Fibroblast of lung (primary cell): ENCODE measurements around the gene HOXB7. TPM values are rescaled to one million over a fixed set of nuclear protein-coding genes. Genes with fewer than 3 reads are reported as not detected.

Experiments
- DNase-seq, 2 donors: peaks; one replicate each; pipeline versions ENCODE4 v3.0.0 to v3.0.0-alpha.2; 2010; ENCODE audit warnings: low read depth in 2 of 2
- H2AFZ ChIP-seq: 2 replicates; pipeline ENCODE4 v1.5.1; 2012; ENCODE audit warnings: low read length, control low read depth, inconsistent platforms
- H3K27ac ChIP-seq: 2 replicates; pipeline ENCODE4 v1.5.1; 2011; ENCODE audit warnings: low read length, control low read depth; ENCODE audit not compliant: insufficient read depth
- H3K27me3 ChIP-seq: 2 replicates; pipeline ENCODE4 v1.5.1; 2011; ENCODE audit warnings: mild to moderate bottlenecking, low read length; ENCODE audit not compliant: control insufficient read depth, insufficient read depth
- H3K36me3 ChIP-seq: 2 replicates; pipeline ENCODE4 v1.5.1; 2011; ENCODE audit warnings: low read length; ENCODE audit not compliant: control insufficient read depth, insufficient read depth
- H3K4me1 ChIP-seq: 2 replicates; pipeline ENCODE4 v1.5.1; 2011; ENCODE audit warnings: low read length; ENCODE audit not compliant: control insufficient read depth, insufficient read depth; ENCODE audit errors: extremely low read depth
- H3K4me2 ChIP-seq: 2 replicates; pipeline ENCODE4 v1.5.1; 2011; ENCODE audit warnings: low read length, control low read depth; ENCODE audit not compliant: insufficient read depth; ENCODE audit errors: extremely low read depth
- H3K4me3 ChIP-seq, 4 experiments: fragments of 200-600 bp in 1 of 4; sonication (generic) in 1 of 4; replicated peaks in 1 of 4; 2 replicates each; pipeline ENCODE4 v1.5.1; 2011 to 2016; ENCODE audit warnings: low read length in 4 of 4, low read depth in 3 of 4, mild to moderate bottlenecking in 3 of 4, control low read depth in 2 of 4, inconsistent platforms in 1 of 4, mixed read lengths in 1 of 4; ENCODE audit not compliant: insufficient read depth in 1 of 4; ENCODE audit errors: control extremely low read depth in 1 of 4
- H3K79me2 ChIP-seq: 2 replicates; pipeline ENCODE4 v1.5.1; 2012; ENCODE audit warnings: mild to moderate bottlenecking, low read length, inconsistent platforms; ENCODE audit not compliant: control insufficient read depth, insufficient read depth
- H3K9ac ChIP-seq: 2 replicates; pipeline ENCODE4 v1.5.1; 2011; ENCODE audit warnings: mild to moderate bottlenecking, low read length, control low read depth; ENCODE audit not compliant: insufficient read depth
- H3K9me3 ChIP-seq: 2 replicates; pipeline ENCODE4 v1.5.1; 2012; ENCODE audit warnings: low read depth, low read length; ENCODE audit not compliant: control insufficient read depth, insufficient read depth
- H4K20me1 ChIP-seq: 2 replicates; pipeline ENCODE4 v1.5.1; 2011; ENCODE audit warnings: low read length; ENCODE audit not compliant: control insufficient read depth, insufficient read depth; ENCODE audit errors: extremely low read depth
- CTCF ChIP-seq, 2 donors: IDR thresholded peaks in 1 of 2; conservative IDR thresholded peaks in 1 of 2; 1 replicate in 1 of 2; 2 replicates in 1 of 2; pipeline ENCODE4 v1.5.1; 2011 to 2012; ENCODE audit warnings: low read length in 2 of 2, control low read depth in 1 of 2, inconsistent platforms in 1 of 2, low read depth in 1 of 2, mild to moderate bottlenecking in 1 of 2
- EZH2 ChIP-seq: IDR thresholded peaks from 2 replicates; pipeline ENCODE4 v1.5.1; 2012; ENCODE audit warnings: low read length, control low read depth, mild to moderate bottlenecking; ENCODE audit errors: missing control alignments
- polyA plus RNA-seq, 2 donors: library from polyadenylated mRNA; depleted of rRNA in 1 of 2; stranded (reverse) in 1 of 2; unstranded in 1 of 2; fragments of >200 nt; gene quantifications; 2 replicates each; pipeline ENCODE4 v1.2.1, GENCODE V29; 2011 to 2012; ENCODE audit warnings: missing spikeins in 1 of 2
- total RNA-seq: library from RNA; depleted of rRNA; stranded (reverse); fragments of >200 nt; gene quantifications from 2 replicates; pipeline ENCODE4 v1.2.1, GENCODE V29; 2014

HOXB7 gene
- total and polyA plus RNA-seq, 2 donors (not counting 1 experiment from before 2014, with no cell fraction given) = 7.4 to 12.7 TPM

GRCh38 chr17:48577946-48578615 is 32.7 kb downstream of the HOXB7 start, which contains the start of gene HOXB4:
HOXB4 (minus strand) TSS chr17:48578350; CDS start chr17:48578319, 31 bp downstream.
- Histone ChIP-seq H2AFZ (no peak within 1 kb of the TSS), H3K4me2 (peak within 1 kb of the TSS; percentile 99), H3K9me3 (no peaks in the 10 kb centered on the region), H3K27ac (peak within 1 kb of the TSS; percentile 98), H4K20me1 (no peaks in the 10 kb centered on the region), H3K36me3 (peaks cover 4% of the 10 kb centered on the region), H3K79me2 (peaks cover 99% of the 10 kb centered on the region), H3K4me3 (peak within 1 kb of the TSS; percentile 80 to 98 (median 86)), H3K27me3 (no peaks in the 10 kb centered on the region), H3K9ac (peak within 1 kb of the TSS; percentile 73), H3K4me1 (peaks cover 8% of the 10 kb centered on the region)
- TF ChIP-seq CTCF (conservative IDR thresholded peaks at IDR 0.05 in 1 of 2, IDR thresholded peaks at IDR 0.05 in 1 of 2; ENCODE audit: low read depth in 1 of 2, low read length in 2 of 2) = no peak
- TF ChIP-seq EZH2 = no peak
- peak; percentile 86 to 92 for DNase-seq

GRCh38 chr17:48577330-48577945 is 33.4 kb downstream of the HOXB7 start:
- Histone ChIP-seq H3K36me3 (peaks cover 4% of the 10 kb centered on the region), H3K27ac (peak overlapping the region; percentile 98), H3K27me3 (no peaks in the 10 kb centered on the region), H3K4me1 (peaks cover 7% of the 10 kb centered on the region), H3K4me3 (peak overlapping the region; percentile 57 to 98 (median 74)), H3K9ac (peak overlapping the region; percentile 59), H4K20me1 (no peaks in the 10 kb centered on the region), H2AFZ (no peak overlapping the region), H3K4me2 (peak overlapping the region; percentile 73), H3K9me3 (no peaks in the 10 kb centered on the region), H3K79me2 (peaks cover 99% of the 10 kb centered on the region)
- TF ChIP-seq CTCF (conservative IDR thresholded peaks at IDR 0.05 in 1 of 2, IDR thresholded peaks at IDR 0.05 in 1 of 2; ENCODE audit: low read depth in 1 of 2, low read length in 2 of 2) (no peak), EZH2 (no peak)
- peak in 1 of 2 donors; percentile 79 for DNase-seq

- Histone ChIP-seq H3K9me3 (no peaks in the 10 kb centered on the region), H3K27me3 (no peaks in the 10 kb centered on the region), H3K9ac (peak overlapping the region; percentile 59), H3K4me3 (peak overlapping the region; percentile 57 to 98 (median 74)), H3K36me3 (peaks cover 1% of the 10 kb centered on the region), H3K4me1 (peaks cover 10% of the 10 kb centered on the region), H3K79me2 (peaks cover 99% of the 10 kb centered on the region), H4K20me1 (no peaks in the 10 kb centered on the region), H3K27ac (peak overlapping the region; percentile 98), H3K4me2 (peak overlapping the region; percentile 86), H2AFZ (no peak overlapping the region)
- DNase-seq = peak in 1 of 2 donors; percentile 92
- TF ChIP-seq CTCF (conservative IDR thresholded peaks at IDR 0.05 in 1 of 2, IDR thresholded peaks at IDR 0.05 in 1 of 2; ENCODE audit: low read depth in 1 of 2, low read length in 2 of 2) = no peak
- no peak for TF ChIP-seq EZH2
These were observed 34.1 kb downstream of the HOXB7 start for GRCh38 chr17:48576479-48577309.
